ENCODE results near the gene FAM110A.

FAM110A gene

DNA sequence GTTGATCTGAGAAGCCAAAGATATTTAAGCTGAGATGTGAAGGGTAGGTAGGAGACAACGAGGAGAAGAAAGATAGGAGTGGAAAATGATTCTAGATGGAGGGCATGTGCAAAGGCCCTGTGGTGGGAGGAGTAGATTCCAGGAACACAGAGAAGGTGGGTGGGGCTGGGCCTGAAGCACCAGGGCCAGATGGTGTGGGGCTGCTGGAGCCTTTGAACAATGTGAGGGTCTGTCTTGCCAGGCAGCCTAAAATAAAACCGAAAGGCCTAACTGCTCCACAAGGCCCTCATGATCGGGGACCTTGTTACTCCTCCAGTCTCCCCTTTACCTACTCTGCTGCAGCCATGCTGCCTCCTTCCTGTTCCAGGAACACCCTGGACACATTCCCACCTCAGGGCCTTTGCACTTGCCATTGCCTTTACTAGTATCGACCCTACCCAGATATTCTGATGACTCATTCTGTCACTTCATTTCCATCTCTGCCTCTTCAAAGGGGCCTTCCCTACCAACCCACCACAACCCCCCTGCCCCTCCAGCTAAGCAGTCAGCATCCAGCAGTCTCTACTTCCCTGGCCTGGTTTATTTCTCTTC, 20.0 kb downstream of the FAM110A start:
- Histone ChIP-seq H3K9ac (ENCODE audit: low read depth, low read length, poor library complexity) (no peak overlapping the region), H3K36me3 (replicated peaks in 1 of 2; ENCODE audit: control insufficient read depth in 2 of 2, insufficient read depth in 2 of 2, low read length in 2 of 2) (no peaks in the 10 kb centered on the region), H2BK12ac (ENCODE audit: low read length) (no peak overlapping the region), H3K4me3 (ENCODE audit: low read length in 2 of 2) (no peak overlapping the region), H4K91ac (ENCODE audit: low read depth, low read length, poor library complexity) (no peak overlapping the region), H3K79me1 (ENCODE audit: low read depth, low read length) (no peaks in the 10 kb centered on the region), H3K18ac (ENCODE audit: low read length) (no peak overlapping the region), H3K27me3 (ENCODE audit: control insufficient read depth in 3 of 3, insufficient read depth in 3 of 3, low read depth in 1 of 3, low read length in 3 of 3) (no peaks in the 10 kb centered on the region), H2BK15ac (ENCODE audit: low read length) (no peak overlapping the region), H3K4me1 (ENCODE audit: control insufficient read depth in 2 of 2, insufficient read depth in 1 of 2, low read depth in 1 of 2, low read length in 2 of 2) (no peaks in the 10 kb centered on the region), H3K23ac (ENCODE audit: low read depth, low read length, poor library complexity) (no peak overlapping the region), H2AFZ (ENCODE audit: low read length) (no peak overlapping the region), H3K27ac (replicated peaks; ENCODE audit: low read length) (no peak overlapping the region), H4K8ac (ENCODE audit: low read depth, low read length) (no peak overlapping the region), H3K9me3 (replicated peaks in 1 of 2; ENCODE audit: control insufficient read depth in 2 of 2, insufficient read depth in 1 of 2, low read depth in 1 of 2, low read length in 2 of 2) (no peaks in the 10 kb centered on the region), H2BK120ac (ENCODE audit: low read depth, low read length) (no peak overlapping the region), H2BK5ac (ENCODE audit: low read length) (no peak overlapping the region), H3K4ac (ENCODE audit: low read length) (no peak overlapping the region), H3K14ac (ENCODE audit: low read length) (no peak overlapping the region), H3K4me2 (ENCODE audit: insufficient read depth, low read length, poor library complexity, severe bottlenecking) (no peak overlapping the region), H2AK5ac (ENCODE audit: low read depth, low read length) (no peak overlapping the region)
- no CpG with 5 or more reads among the region's 4 CpGs for WGBS, 2 donors (ENCODE audit: extremely low coverage in 2 of 2, insufficient read length in 2 of 2, insufficient replicate concordance in 1 of 2)
- DNase-seq (ENCODE audit: low spot score): no peak

DNA sequence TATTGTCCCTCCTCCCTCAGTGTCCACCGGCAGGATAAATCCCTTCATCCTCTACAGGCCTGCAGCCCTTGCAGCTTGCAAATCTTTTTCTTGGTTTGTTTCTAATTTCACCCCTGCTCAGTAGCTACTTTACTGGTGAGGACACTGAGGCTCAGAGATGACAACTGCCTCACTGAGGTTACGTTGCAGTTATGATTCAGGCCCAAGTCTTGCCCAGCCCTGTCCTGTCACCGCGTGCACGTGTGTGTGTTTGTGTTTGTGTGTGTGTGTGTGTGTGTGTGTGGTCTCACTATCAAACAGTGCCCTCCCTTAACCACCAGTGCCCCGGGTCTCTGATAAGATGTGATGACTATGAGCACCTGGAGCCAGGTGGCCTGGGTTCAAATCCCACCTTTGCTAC, 21.1 kb downstream of the FAM110A start:
- Histone ChIP-seq H2BK5ac (ENCODE audit: low read length) (no peak overlapping the region), H2BK15ac (ENCODE audit: low read length) (no peak overlapping the region), H2AK5ac (ENCODE audit: low read depth, low read length) (no peak overlapping the region), H3K4ac (ENCODE audit: low read length) (no peak overlapping the region), H2BK120ac (ENCODE audit: low read depth, low read length) (no peak overlapping the region), H3K79me1 (ENCODE audit: low read depth, low read length) (no peaks in the 10 kb centered on the region), H3K4me3 (ENCODE audit: low read length in 2 of 2) (no peak overlapping the region), H3K23ac (ENCODE audit: low read depth, low read length, poor library complexity) (no peak overlapping the region), H2BK12ac (ENCODE audit: low read length) (no peak overlapping the region), H3K9me3 (replicated peaks in 1 of 2; ENCODE audit: control insufficient read depth in 2 of 2, insufficient read depth in 1 of 2, low read depth in 1 of 2, low read length in 2 of 2) (no peaks in the 10 kb centered on the region), H3K27me3 (ENCODE audit: control insufficient read depth in 3 of 3, insufficient read depth in 3 of 3, low read depth in 1 of 3, low read length in 3 of 3) (no peaks in the 10 kb centered on the region), H3K9ac (ENCODE audit: low read depth, low read length, poor library complexity) (no peak overlapping the region), H3K14ac (ENCODE audit: low read length) (no peak overlapping the region), H4K91ac (ENCODE audit: low read depth, low read length, poor library complexity) (no peak overlapping the region), H3K36me3 (replicated peaks in 1 of 2; ENCODE audit: control insufficient read depth in 2 of 2, insufficient read depth in 2 of 2, low read length in 2 of 2) (no peaks in the 10 kb centered on the region), H2AFZ (ENCODE audit: low read length) (no peak overlapping the region), H4K8ac (ENCODE audit: low read depth, low read length) (no peak overlapping the region), H3K4me2 (ENCODE audit: insufficient read depth, low read length, poor library complexity, severe bottlenecking) (no peak overlapping the region), H3K4me1 (ENCODE audit: control insufficient read depth in 2 of 2, insufficient read depth in 1 of 2, low read depth in 1 of 2, low read length in 2 of 2) (no peaks in the 10 kb centered on the region), H3K27ac (replicated peaks; ENCODE audit: low read length) (no peak overlapping the region), H3K18ac (ENCODE audit: low read length) (no peak overlapping the region)
- no peak for DNase-seq (ENCODE audit: low spot score)
- no CpG with 5 or more reads among the region's 6 CpGs for WGBS, 2 donors (ENCODE audit: extremely low coverage in 2 of 2, insufficient read length in 2 of 2, insufficient replicate concordance in 1 of 2)

DNA sequence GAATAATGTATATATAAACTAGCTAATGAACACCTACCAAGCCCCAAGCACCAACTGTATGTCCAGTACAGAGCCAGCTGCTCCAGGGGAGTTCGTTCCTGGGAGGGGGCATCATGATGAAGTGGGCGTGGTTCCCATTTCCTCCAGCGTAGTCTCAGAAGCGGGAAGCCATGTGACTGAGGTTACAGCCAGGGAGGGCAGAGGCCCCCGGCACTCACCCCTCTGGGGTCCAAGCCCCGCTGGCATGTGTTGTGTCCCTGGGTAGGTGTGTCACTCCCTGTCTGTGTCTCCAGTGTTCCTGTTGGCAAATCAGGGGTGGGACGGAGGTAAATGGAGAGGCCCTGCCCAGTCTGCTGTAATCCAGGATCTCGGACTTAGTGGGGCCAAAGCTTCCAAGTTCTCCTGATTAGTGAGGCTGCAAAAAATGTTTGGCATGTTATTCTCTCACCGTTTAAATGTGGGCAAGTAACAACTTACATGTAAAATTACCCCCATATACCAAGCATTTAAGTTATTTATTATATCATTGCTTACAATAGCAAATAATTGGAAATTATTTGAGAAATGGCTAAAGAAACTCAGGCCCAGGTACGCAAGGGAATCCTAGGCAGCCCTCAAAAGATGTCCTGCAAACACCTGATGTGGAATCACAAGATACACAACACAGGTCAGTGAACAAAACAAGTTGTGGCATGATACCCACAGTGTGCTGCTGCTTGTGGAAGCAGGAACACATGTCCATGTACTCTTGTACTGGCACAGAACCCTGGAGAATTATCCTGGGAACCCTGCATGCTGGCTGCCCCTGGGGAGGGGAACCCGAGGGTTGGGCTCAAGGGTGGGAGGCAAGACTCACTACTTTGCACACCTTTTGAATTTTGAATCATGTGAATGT, 22.2 kb downstream of the FAM110A start:
- Histone ChIP-seq H3K4ac (ENCODE audit: low read length) (no peak overlapping the region), H2BK120ac (ENCODE audit: low read depth, low read length) (no peak overlapping the region), H3K4me3 (ENCODE audit: low read length in 2 of 2) (no peak overlapping the region), H3K9me3 (replicated peaks in 1 of 2; ENCODE audit: control insufficient read depth in 2 of 2, insufficient read depth in 1 of 2, low read depth in 1 of 2, low read length in 2 of 2) (no peaks in the 10 kb centered on the region), H3K27ac (replicated peaks; ENCODE audit: low read length) (no peak overlapping the region), H3K14ac (ENCODE audit: low read length) (no peak overlapping the region), H2BK12ac (ENCODE audit: low read length) (no peak overlapping the region), H4K91ac (ENCODE audit: low read depth, low read length, poor library complexity) (no peak overlapping the region), H3K79me1 (ENCODE audit: low read depth, low read length) (no peaks in the 10 kb centered on the region), H3K18ac (ENCODE audit: low read length) (peak overlapping the region; percentile 13), H3K23ac (ENCODE audit: low read depth, low read length, poor library complexity) (no peak overlapping the region), H3K27me3 (ENCODE audit: control insufficient read depth in 3 of 3, insufficient read depth in 3 of 3, low read depth in 1 of 3, low read length in 3 of 3) (peaks cover 0 to 4% (median 0%) of the 10 kb centered on the region in 3 experiments), H2AFZ (ENCODE audit: low read length) (no peak overlapping the region), H2AK5ac (ENCODE audit: low read depth, low read length) (no peak overlapping the region), H4K8ac (ENCODE audit: low read depth, low read length) (no peak overlapping the region), H2BK5ac (ENCODE audit: low read length) (no peak overlapping the region), H3K4me1 (ENCODE audit: control insufficient read depth in 2 of 2, insufficient read depth in 1 of 2, low read depth in 1 of 2, low read length in 2 of 2) (no peaks in the 10 kb centered on the region), H2BK15ac (ENCODE audit: low read length) (no peak overlapping the region), H3K9ac (ENCODE audit: low read depth, low read length, poor library complexity) (no peak overlapping the region), H3K36me3 (replicated peaks in 1 of 2; ENCODE audit: control insufficient read depth in 2 of 2, insufficient read depth in 2 of 2, low read length in 2 of 2) (no peaks in the 10 kb centered on the region), H3K4me2 (ENCODE audit: insufficient read depth, low read length, poor library complexity, severe bottlenecking) (no peak overlapping the region)
- no peak for DNase-seq (ENCODE audit: low spot score)
- WGBS, 2 donors (ENCODE audit: extremely low coverage in 2 of 2, insufficient read length in 2 of 2, insufficient replicate concordance in 1 of 2): no CpG with 5 or more reads among the region's 11 CpGs

DNA sequence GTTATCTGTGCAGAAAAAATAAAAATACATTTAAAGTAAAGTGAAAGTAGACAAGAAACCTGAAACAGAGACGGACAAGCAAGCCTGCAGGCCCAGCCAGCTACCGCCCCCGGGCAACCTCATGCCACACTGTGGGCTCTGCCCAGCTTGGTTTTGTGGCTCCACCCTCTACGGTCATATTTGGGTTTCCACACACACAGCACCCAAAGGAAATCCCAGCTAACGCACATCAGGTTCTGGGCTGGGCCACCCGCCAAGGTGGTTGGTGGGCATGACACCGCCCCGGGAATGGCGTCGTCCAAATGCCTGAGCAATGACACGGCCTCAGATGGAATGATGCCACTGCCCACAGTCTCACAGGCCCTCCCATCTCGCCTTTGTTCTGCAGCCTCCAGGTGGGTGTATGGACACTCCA, 22.9 kb downstream of the FAM110A start:
- no peak for DNase-seq (ENCODE audit: low spot score)
- peak overlapping the region in 1 of 2 donors; percentile 6 for H3K4me3 ChIP-seq (ENCODE audit: low read length in 2 of 2)
- no peak overlapping the region for H3K23ac ChIP-seq (ENCODE audit: low read depth, low read length, poor library complexity)
- no peak overlapping the region for H3K4me2 ChIP-seq (ENCODE audit: insufficient read depth, low read length, poor library complexity, severe bottlenecking)
- no peak overlapping the region for H2BK12ac ChIP-seq (ENCODE audit: low read length)
- H3K9me3 ChIP-seq (replicated peaks in 1 of 2; ENCODE audit: control insufficient read depth in 2 of 2, insufficient read depth in 1 of 2, low read depth in 1 of 2, low read length in 2 of 2): no peaks in the 10 kb centered on the region
- H3K18ac ChIP-seq (ENCODE audit: low read length): no peak overlapping the region
- H2AK5ac ChIP-seq (ENCODE audit: low read depth, low read length): no peak overlapping the region
- H2BK5ac ChIP-seq (ENCODE audit: low read length): no peak overlapping the region
- no peak overlapping the region for H3K27ac ChIP-seq (replicated peaks; ENCODE audit: low read length)
- H3K36me3 ChIP-seq (replicated peaks in 1 of 2; ENCODE audit: control insufficient read depth in 2 of 2, insufficient read depth in 2 of 2, low read length in 2 of 2): no peaks in the 10 kb centered on the region
- H4K91ac ChIP-seq (ENCODE audit: low read depth, low read length, poor library complexity): no peak overlapping the region
- WGBS, 2 donors (ENCODE audit: extremely low coverage in 2 of 2, insufficient read length in 2 of 2, insufficient replicate concordance in 1 of 2): no CpG with 5 or more reads among the region's 12 CpGs
- H3K4me1 ChIP-seq (ENCODE audit: control insufficient read depth in 2 of 2, insufficient read depth in 1 of 2, low read depth in 1 of 2, low read length in 2 of 2): no peaks in the 10 kb centered on the region
- peaks cover 0 to 4% (median 0%) of the 10 kb centered on the region in 3 experiments for H3K27me3 ChIP-seq (ENCODE audit: control insufficient read depth in 3 of 3, insufficient read depth in 3 of 3, low read depth in 1 of 3, low read length in 3 of 3)
- no peak overlapping the region for H3K14ac ChIP-seq (ENCODE audit: low read length)
- no peak overlapping the region for H2BK120ac ChIP-seq (ENCODE audit: low read depth, low read length)
- H2AFZ ChIP-seq (ENCODE audit: low read length): no peak overlapping the region
- no peak overlapping the region for H3K4ac ChIP-seq (ENCODE audit: low read length)
- no peaks in the 10 kb centered on the region for H3K79me1 ChIP-seq (ENCODE audit: low read depth, low read length)
- no peak overlapping the region for H3K9ac ChIP-seq (ENCODE audit: low read depth, low read length, poor library complexity)
- no peak overlapping the region for H2BK15ac ChIP-seq (ENCODE audit: low read length)
- no peak overlapping the region for H4K8ac ChIP-seq (ENCODE audit: low read depth, low read length)
